Subcutaneous abdominal adipose tissue (tissue), 5 donors: ENCODE results near the gene TACC3.

Source experiments
- H3K27ac ChIP-seq: one replicate; pipeline ENCODE4 v1.7.0; 2013; ENCODE audit warnings: low read depth, mild to moderate bottlenecking, inconsistent platforms, low read length, moderate library complexity
- H3K27me3 ChIP-seq, 5 donors: one replicate each; pipeline ENCODE4 v1.7.0; 2013; ENCODE audit warnings: low read length in 5 of 5, inconsistent platforms in 1 of 5; ENCODE audit not compliant: control insufficient read depth in 5 of 5, insufficient read depth in 4 of 5
- H3K36me3 ChIP-seq, 5 donors: one replicate each; pipeline ENCODE4 v1.7.0; 2013; ENCODE audit warnings: low read length in 5 of 5; ENCODE audit not compliant: control insufficient read depth in 5 of 5, insufficient read depth in 5 of 5
- H3K4me1 ChIP-seq, 5 donors: one replicate each; pipeline ENCODE4 v1.7.0; 2013; ENCODE audit warnings: low read length in 5 of 5, mild to moderate bottlenecking in 3 of 5, moderate library complexity in 1 of 5; ENCODE audit not compliant: control insufficient read depth in 5 of 5, insufficient read depth in 5 of 5
- H3K4me3 ChIP-seq, 5 donors: one replicate each; pipeline ENCODE4 v1.7.0; 2013; ENCODE audit warnings: low read length in 5 of 5, low read depth in 1 of 5
- H3K9ac ChIP-seq, 5 donors: one replicate each; pipeline ENCODE4 v1.7.0; 2013; ENCODE audit warnings: low read length in 5 of 5, mild to moderate bottlenecking in 4 of 5, moderate library complexity in 3 of 5
- H3K9me3 ChIP-seq, 5 donors: one replicate each; pipeline ENCODE4 v1.7.0; 2013; ENCODE audit warnings: low read length in 5 of 5; ENCODE audit not compliant: control insufficient read depth in 5 of 5
- donor health status: healthy.
- donor health status: healthy.
- donor health status: healthy.
- donor health status: healthy.
- donor health status: healthy.

Gene TACC3

DNA sequence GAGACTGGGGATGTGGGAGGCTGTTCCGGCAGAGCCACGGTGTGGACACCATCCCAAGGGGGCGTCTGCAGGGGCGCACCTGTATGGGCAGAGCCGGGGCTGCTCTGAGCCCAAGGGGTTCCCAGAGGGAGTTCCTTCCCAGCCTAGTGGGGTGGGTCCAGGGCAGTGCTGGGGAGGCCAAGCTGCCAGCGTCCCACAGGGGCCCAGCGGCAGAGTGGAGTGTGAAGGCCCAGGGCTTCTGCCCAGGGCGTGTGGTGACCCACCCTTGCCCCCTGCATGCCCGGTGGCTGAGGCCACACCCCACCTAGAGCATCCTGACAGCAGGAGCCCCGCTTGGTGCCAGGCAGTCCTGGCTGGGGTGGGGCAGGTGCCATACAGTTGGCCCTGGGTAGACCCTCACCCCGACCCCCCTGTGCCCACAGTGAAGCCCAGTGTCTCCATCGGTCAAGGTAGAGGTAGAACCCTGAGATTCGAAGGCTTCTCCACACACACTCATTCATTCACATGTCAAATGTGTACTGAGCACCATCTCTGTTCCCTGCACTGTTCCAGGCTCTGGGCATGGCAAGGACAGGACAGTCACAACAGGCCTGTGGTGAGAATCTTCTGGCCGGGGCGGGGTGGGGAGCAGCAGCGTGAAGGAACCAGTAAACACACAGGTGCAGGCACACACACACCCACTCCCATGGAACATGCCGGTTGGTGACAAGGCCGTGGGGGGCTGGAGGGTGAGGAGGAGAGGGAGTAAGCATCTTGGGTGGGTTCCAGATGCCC lies 29.2 kb downstream of the TACC3 start:
- Histone ChIP-seq H3K4me1 (peaks cover 0 to 16% (median 9%) of the 10 kb centered on the region in 5 donors), H3K4me3 (no peak overlapping the region), H3K9me3 (peaks cover 0 to 2% (median 0%) of the 10 kb centered on the region in 5 donors), H3K27ac (no peak overlapping the region), H3K36me3 (no peaks in the 10 kb centered on the region), H3K27me3 (peaks cover 0 to 15% (median 11%) of the 10 kb centered on the region in 5 donors), H3K9ac (no peak overlapping the region)

DNA sequence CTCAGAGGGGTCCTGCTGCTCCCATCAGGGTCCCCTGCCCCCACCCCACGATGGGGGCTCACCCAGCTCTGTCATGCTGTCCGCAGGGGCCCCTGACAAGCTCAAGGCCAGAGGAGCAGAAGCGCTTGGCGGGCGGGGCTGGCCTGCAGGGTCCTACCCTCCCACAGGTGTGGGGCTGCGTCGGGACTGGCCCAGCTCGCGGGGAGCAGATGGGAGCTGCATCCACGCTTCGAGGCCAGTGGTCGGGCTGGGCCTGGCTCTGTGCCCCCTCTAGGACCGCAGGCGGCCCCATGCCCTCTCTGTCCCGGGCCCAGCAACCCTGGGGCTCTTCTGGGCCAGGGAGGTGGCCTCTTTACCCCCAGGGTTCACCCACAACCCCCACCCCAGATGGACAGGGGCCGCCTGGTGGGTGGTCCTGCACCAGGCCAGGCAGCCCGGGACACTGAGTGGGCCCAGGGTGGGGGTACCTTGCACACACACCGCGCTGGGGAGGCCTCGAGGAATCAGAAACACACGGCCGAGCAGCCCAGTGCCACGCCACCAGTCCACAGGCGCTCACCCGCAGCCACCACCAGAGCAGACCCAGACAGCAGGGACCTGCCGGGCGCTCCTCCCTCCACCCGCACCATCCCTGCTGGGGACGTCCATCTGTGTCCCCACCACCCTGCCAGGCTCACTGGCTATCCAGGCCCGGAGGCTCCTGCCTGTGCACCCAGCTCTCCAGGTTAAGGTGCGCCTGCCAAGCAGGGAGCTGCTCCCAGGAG lies 30.0 kb downstream of the TACC3 start:
- no peaks in the 10 kb centered on the region for H3K36me3 ChIP-seq
- peaks cover 0 to 16% (median 9%) of the 10 kb centered on the region in 5 donors for H3K4me1 ChIP-seq
- peaks cover 0 to 15% (median 11%) of the 10 kb centered on the region in 5 donors for H3K27me3 ChIP-seq
- H3K4me3 ChIP-seq, result no peak overlapping the region
- no peak overlapping the region for H3K9ac ChIP-seq
- peaks cover 0 to 2% (median 0%) of the 10 kb centered on the region in 5 donors for H3K9me3 ChIP-seq
- H3K27ac ChIP-seq, result no peak overlapping the region

DNA sequence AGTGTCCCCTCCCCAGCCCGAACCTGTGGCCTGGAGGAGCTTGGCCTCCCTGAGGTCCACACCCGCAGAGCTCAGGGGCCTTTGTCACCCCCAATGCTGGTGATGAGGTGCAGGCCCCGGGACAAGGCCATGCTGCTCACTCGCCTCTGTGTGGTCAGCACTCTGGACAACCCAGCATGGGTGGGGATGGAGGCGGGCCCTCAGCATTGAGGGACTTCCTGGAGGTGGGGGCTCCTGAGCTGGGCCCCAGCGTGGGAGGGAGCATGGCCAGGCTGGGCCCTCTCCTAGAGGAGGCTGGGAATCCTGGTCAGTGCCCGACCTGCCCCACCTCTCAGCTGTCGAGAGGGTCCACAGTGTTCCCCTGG lies 30.6 kb downstream of the TACC3 start:
- Histone ChIP-seq H3K9me3 (peaks cover 0 to 2% (median 0%) of the 10 kb centered on the region in 5 donors), H3K4me3 (no peak overlapping the region), H3K4me1 (peaks cover 0 to 16% (median 9%) of the 10 kb centered on the region in 5 donors), H3K9ac (no peak overlapping the region), H3K27me3 (peaks cover 0 to 15% (median 11%) of the 10 kb centered on the region in 5 donors), H3K36me3 (no peaks in the 10 kb centered on the region), H3K27ac (no peak overlapping the region)

DNA sequence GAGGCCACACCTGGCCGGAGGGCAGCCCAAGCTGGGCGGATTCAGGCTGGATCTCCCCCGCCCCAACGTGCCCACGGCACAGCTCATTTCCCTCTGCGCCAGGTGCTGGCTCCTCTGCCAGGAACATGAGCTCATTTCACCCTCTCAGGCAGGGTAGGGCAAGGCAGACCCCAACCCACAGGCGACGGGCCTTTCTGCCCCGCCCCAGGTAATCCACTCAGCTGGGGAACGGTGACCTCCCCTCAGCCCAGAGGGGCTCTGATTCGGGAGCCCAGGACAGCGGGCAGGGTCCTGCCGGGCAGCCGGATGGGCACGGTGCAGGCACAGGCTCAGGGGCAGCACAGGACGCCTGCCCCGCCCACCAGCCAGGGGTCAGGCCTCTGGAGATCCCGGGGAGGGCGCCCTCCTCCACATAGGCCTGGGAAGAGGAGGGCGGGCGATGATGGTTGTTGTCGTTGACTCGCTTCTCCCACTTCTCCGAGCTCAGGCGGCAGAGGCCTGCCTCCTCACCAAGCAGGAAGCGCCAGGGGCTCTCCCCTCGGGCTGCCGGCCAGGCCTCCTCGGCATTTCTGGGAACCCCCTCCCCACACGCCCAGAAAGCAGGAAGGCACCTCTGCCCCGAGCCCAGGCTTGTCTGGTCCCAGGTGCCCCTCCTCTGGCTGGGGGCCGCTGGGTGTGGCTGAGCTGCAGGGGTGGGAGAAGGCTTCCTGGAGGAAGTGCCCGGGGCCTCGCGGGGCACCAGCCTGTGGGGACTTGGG lies 31.1 kb downstream of the TACC3 start:
- H3K4me3 ChIP-seq, result peak overlapping the region in 1 of 5 donors; percentile 30
- no peak overlapping the region for H3K27ac ChIP-seq
- H3K9ac ChIP-seq, result peak overlapping the region in 1 of 5 donors; percentile 33

DNA sequence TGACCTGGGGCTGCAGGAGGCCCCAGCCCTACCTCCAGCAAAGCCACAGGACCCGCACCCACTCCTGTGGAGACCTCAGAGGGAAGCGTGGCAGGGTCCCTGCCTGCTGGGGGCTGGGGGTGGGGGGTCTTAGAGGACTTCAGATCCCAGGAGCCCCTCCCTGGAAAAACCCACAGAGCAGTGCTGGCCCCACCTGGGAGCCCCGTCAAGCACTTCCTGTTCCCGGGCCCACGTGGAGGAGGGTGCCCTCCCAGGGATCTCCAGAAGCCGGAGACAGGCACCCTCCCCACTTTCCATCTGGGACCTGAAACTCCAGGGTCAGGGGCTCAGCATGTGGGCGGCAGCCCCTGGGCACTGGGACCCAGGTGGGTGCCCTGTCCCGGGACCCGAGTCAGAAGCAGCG lies 32.0 kb downstream of the TACC3 start:
- Histone ChIP-seq H3K27ac (no peak overlapping the region), H3K9me3 (no peaks in the 10 kb centered on the region), H3K4me3 (no peak overlapping the region), H3K4me1 (peaks cover 0 to 15% (median 7%) of the 10 kb centered on the region in 5 donors), H3K27me3 (peaks cover 0 to 13% (median 4%) of the 10 kb centered on the region in 5 donors), H3K36me3 (no peaks in the 10 kb centered on the region), H3K9ac (no peak overlapping the region)

More for the DNA sequence above, 31.1 kb downstream of the TACC3 start:
- Histone ChIP-seq H3K36me3 (no peaks in the 10 kb centered on the region), H3K27me3 (peaks cover 0 to 15% (median 11%) of the 10 kb centered on the region in 5 donors), H3K4me1 (peaks cover 0 to 16% (median 9%) of the 10 kb centered on the region in 5 donors), H3K9me3 (peaks cover 0 to 2% (median 0%) of the 10 kb centered on the region in 5 donors)

DNA sequence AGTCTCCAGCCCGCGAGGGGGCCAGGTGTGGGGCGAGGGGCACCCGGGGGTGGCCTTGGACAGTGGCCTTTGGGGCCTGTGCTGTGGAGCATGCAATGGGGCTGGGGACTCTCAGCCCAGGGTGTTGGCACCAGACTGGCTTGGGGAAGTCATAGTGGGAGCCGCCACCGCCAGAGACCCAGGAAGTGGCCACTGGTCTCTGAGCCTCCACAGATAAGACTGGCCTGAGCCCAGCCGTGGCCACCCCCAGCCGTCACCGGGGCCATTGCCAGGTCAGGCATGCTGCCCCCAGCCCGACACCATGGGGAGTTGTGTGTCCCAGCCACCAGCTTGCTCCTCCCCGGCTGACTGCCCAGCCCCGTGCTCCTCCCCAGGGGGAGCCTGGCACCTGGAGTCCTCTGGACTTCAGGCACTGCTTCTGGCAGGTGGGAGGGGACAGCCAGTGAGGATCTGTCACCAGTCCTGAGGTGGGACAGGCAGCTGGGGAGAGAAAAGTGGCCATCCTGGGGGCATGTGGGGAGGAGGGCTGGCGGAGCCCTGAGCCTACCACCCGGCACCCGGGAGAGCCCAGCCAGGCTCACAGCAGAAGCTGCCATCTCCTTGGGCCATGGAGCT lies 32.5 kb downstream of the TACC3 start:
- no peaks in the 10 kb centered on the region for H3K36me3 ChIP-seq
- no peak overlapping the region for H3K4me3 ChIP-seq
- H3K4me1 ChIP-seq, result peaks cover 0 to 10% (median 3%) of the 10 kb centered on the region in 5 donors
- no peak overlapping the region for H3K9ac ChIP-seq
- no peaks in the 10 kb centered on the region for H3K9me3 ChIP-seq
- H3K27ac ChIP-seq, result no peak overlapping the region
- peaks cover 0 to 13% (median 3%) of the 10 kb centered on the region in 5 donors for H3K27me3 ChIP-seq

DNA sequence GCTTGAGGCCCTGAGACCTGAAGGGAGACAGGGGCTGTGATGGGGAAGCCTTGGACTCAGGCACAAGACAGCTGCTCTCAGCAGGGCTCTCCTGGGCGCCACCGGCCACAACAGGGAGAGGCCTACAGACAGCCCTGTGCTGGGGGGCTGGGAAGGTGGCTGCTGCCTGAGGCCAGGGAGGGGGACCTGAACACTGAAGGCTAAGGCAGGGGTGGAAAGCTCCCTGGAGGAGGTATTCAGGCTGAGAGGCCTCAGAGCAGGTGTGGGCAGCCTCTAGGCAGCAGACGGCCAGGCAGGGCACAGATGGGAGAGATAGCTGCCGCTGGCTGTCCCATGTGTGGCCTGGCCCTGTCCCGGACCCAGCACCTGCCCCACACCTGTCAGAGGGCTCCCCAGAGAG lies 33.0 kb downstream of the TACC3 start:
- Histone ChIP-seq H3K27ac (no peak overlapping the region), H3K27me3 (peaks cover 0 to 13% (median 3%) of the 10 kb centered on the region in 5 donors), H3K9me3 (no peaks in the 10 kb centered on the region), H3K4me3 (no peak overlapping the region), H3K4me1 (peaks cover 0 to 10% (median 3%) of the 10 kb centered on the region in 5 donors), H3K36me3 (no peaks in the 10 kb centered on the region), H3K9ac (no peak overlapping the region)

DNA sequence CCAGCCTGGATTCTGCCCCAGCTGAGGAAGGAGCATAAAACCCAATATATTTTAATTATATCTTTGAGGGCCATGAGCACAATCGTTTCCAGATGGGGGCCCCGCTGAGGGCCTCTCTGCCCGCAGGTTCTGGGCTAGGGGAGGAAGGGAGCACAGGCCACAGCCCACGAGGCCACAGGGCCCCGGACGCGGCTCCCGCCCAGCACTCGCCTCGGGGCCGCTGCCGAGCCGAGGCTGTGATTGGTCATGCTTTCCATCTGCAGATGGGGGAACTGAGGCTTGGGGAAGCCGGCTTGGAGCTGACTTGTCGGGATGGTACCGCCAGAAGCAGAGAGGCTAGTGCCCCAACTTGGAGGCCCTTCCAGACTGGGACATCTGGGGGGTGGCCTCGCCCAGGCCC lies 34.0 kb downstream of the TACC3 start:
- peaks cover 0 to 13% (median 0%) of the 10 kb centered on the region in 5 donors for H3K27me3 ChIP-seq
- no peaks in the 10 kb centered on the region for H3K36me3 ChIP-seq
- no peak overlapping the region for H3K27ac ChIP-seq

DNA sequence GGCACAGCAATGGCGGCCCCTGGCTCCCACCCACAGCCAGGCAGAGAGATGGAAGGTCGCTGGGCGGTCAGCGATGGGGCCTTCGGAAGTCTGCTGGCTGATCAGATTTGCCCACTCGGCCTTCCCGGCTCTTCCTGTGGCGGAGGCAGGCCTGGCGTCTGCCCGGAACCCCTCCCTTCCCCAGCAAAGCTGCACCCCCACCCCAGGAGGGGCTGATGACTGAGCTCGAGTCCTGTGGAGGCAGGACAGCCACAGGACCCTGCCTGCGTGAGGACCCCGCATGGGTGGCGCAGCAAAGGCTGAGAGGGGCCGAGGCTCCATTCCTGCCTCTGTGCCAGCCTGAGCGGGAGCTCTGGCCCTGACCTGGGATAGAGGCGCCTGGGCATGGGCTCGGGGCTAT lies 34.8 kb downstream of the TACC3 start:
- no peaks in the 10 kb centered on the region for H3K36me3 ChIP-seq
- H3K4me3 ChIP-seq, result no peak overlapping the region
- H3K9me3 ChIP-seq, result no peaks in the 10 kb centered on the region
- peaks cover 0 to 16% (median 3%) of the 10 kb centered on the region in 5 donors for H3K4me1 ChIP-seq
- peaks cover 0 to 10% (median 0%) of the 10 kb centered on the region in 5 donors for H3K27me3 ChIP-seq
- no peak overlapping the region for H3K27ac ChIP-seq
- H3K9ac ChIP-seq, result no peak overlapping the region

More for the DNA sequence above, 34.0 kb downstream of the TACC3 start:
- Histone ChIP-seq H3K4me1 (peaks cover 0 to 15% (median 3%) of the 10 kb centered on the region in 5 donors), H3K4me3 (no peak overlapping the region), H3K9ac (no peak overlapping the region), H3K9me3 (no peaks in the 10 kb centered on the region)
